GM12878 (cell line): ENCODE results near the gene ADAM10. TPM values are rescaled to one million over a fixed set of nuclear protein-coding genes. Genes with fewer than 3 reads are reported as not detected.

Experiments used
- E2F4 ChIP-seq: IDR thresholded peaks from 2 replicates; pipeline ENCODE4 v1.6.1; 2012; ENCODE audit warnings: low read depth, low read length, improper control_type of control experiment
- JUND ChIP-seq: IDR thresholded peaks from 2 replicates; pipeline ENCODE4 v1.6.1; 2012; ENCODE audit warnings: low read depth, mild to moderate bottlenecking, low read length, improper control_type of control experiment, moderate library complexity
- MXI1 ChIP-seq: fragments of 150-350 bp; IDR thresholded peaks from 2 replicates; pipeline ENCODE4 v1.6.1; 2011; ENCODE audit warnings: low read depth, mild to moderate bottlenecking, inconsistent platforms, low read length, improper control_type of control experiment
- NFYA ChIP-seq: IDR thresholded peaks from 2 replicates; pipeline ENCODE4 v1.6.1; 2011; ENCODE audit warnings: low read depth, mild to moderate bottlenecking, low read length, improper control_type of control experiment, borderline replicate concordance
- NR2C2 ChIP-seq: IDR thresholded peaks from 2 replicates; pipeline ENCODE4 v1.6.1; 2011; ENCODE audit warnings: borderline replicate concordance, low read depth; ENCODE audit not compliant: control insufficient read depth, insufficient read length
- TAF1 ChIP-seq: IDR thresholded peaks from 2 replicates; pipeline ENCODE4 v1.6.1; 2011; ENCODE audit warnings: mild to moderate bottlenecking, low read depth, low read length, borderline replicate concordance
- ZBTB33 ChIP-seq: fragments of 450-650 bp; IDR thresholded peaks from 2 replicates; pipeline ENCODE4 v1.6.1; 2017; ENCODE audit warnings: mild to moderate bottlenecking
- ZBTB4 ChIP-seq: fragments of 450-650 bp; formaldehyde crosslinking; IDR thresholded peaks from 2 replicates; pipeline ENCODE4 v1.4.0; 2022; ENCODE audit warnings: mild to moderate bottlenecking, moderate library complexity
- polyA plus RNA-seq, 11 experiments: library from polyadenylated mRNA; depleted of rRNA in 4 of 11; unstranded in 6 of 11; stranded (reverse) in 5 of 11; fragments of >200 nt; fragmentation: Nextera tagmentation in 4 of 11; fragmentation: Illumina TruSeq in 1 of 11; extraction: Ambion mirVana in 4 of 11; extraction: Trizol in 1 of 11; gene quantifications; 1 replicate in 1 of 11; 2 replicates in 10 of 11; pipeline versions ENCODE4 v1.2.1 to v1.2.3, GENCODE V29; 2011 to 2016; ENCODE audit warnings: inconsistent platforms in 2 of 11, missing spikeins in 2 of 11, low read depth in 1 of 11
- total RNA-seq, 4 experiments: library from RNA; depleted of rRNA in 3 of 4; stranded (reverse); fragments of >200 nt in 3 of 4; fragmentation: Illumina TruSeq in 1 of 4; extraction: Trizol in 1 of 4; gene quantifications; 2 replicates each; pipeline versions ENCODE4 v1.2.1 to v1.2.3, GENCODE V29; 2013 to 2021

Gene ADAM10
- total and polyA plus RNA-seq, 10 of the 15 experiments (the other 5 are each of a cell fraction or from before 2014, with no cell fraction given) = 10.0 to 88.9 (median 51.7) TPM

GRCh38 chr15:58541410-58542087, 208.0 kb downstream of the ADAM10 start (continued):
- TF ChIP-seq ZBTB4 (CRISPR knock-in tag) (no peak), ZBTB33 (no peak), MXI1 (no peak), NFYA (no peak), NR2C2 (no peak), JUND (no peak), TAF1 (no peak), E2F4 (no peak)
